Endothelial cell of umbilical vein (primary cell): ENCODE measurements around the gene AFDN. TPM values are rescaled to one million over a fixed set of nuclear protein-coding genes. Genes with fewer than 3 reads are reported as not detected.

Experiments
- BruUV-seq: library from RNA; stranded (reverse); fragments of 400-500 nt; replicated peaks from 2 replicates; lab custom pipeline; 2021; lab: Mats Ljungman, UMichigan
- CTCF ChIA-PET: fragments of 300-600, 350-600 bp; sonication (Branson Sonifier 250); formaldehyde crosslinking; loops from one replicate; lab custom pipeline; 2021; ENCODE audit warnings: antibody characterized with exemption, inconsistent platforms; lab: Charles Lee
- POLR2A ChIA-PET: fragments of 300-600, 350-600 bp; sonication (Branson Sonifier 250); formaldehyde crosslinking; loops from one replicate; lab custom pipeline; 2021; ENCODE audit warnings: antibody characterized with exemption, inconsistent platforms; lab: Charles Lee
- DNase-seq: peaks from one replicate; pipeline ENCODE4 v3.0.0-alpha.2; 2011; ENCODE audit warnings: low read depth, low spot score
- FAIRE-seq: peaks from 2 replicates; lab custom pipeline; 2011; peaks lifted over from hg19 to GRCh38; lab: Jason Lieb, UNC
- H2AFZ ChIP-seq: 2 replicates; pipeline ENCODE4 v1.6.0; 2012; ENCODE audit warnings: low read depth, low read length, control low read depth, inconsistent platforms
- H3K27ac ChIP-seq: 2 replicates; pipeline ENCODE4 v1.5.1; 2011; ENCODE audit warnings: low read depth, mild to moderate bottlenecking, control low read depth, low read length, moderate library complexity; ENCODE audit not compliant: insufficient read depth
- H3K27me3 ChIP-seq, 2 experiments: 2 replicates each; pipeline versions ENCODE4 v1.6.0 to v1.6.1; 2011; ENCODE audit warnings: low read length in 2 of 2, mixed read lengths in 1 of 2; ENCODE audit not compliant: control insufficient read depth in 2 of 2, insufficient read depth in 2 of 2
- H3K36me3 ChIP-seq, 2 experiments: 2 replicates in 1 of 2; 3 replicates in 1 of 2; pipeline ENCODE4 v1.5.1; 2011; ENCODE audit warnings: low read length in 2 of 2, mild to moderate bottlenecking in 1 of 2, moderate library complexity in 1 of 2; ENCODE audit not compliant: control insufficient read depth in 2 of 2, insufficient read depth in 2 of 2; ENCODE audit errors: extremely low read depth in 1 of 2
- H3K4me1 ChIP-seq: 3 replicates; pipeline ENCODE4 v1.5.1; 2011; ENCODE audit warnings: mild to moderate bottlenecking, low read length; ENCODE audit not compliant: control insufficient read depth, insufficient read depth; ENCODE audit errors: extremely low read depth
- H3K4me2 ChIP-seq: 2 replicates; pipeline ENCODE4 v1.6.1; 2011; ENCODE audit warnings: low read length, control low read depth, mixed read lengths; ENCODE audit not compliant: insufficient read depth
- H3K4me3 ChIP-seq, 3 experiments: fragments of 200-600 bp in 1 of 3; sonication (generic), shearing (Covaris generic) in 1 of 3; replicated peaks in 1 of 3; 2 replicates each; pipeline ENCODE4 v1.5.1; 2011 to 2016; ENCODE audit warnings: control low read depth in 3 of 3, low read length in 3 of 3, mild to moderate bottlenecking in 2 of 3, inconsistent platforms in 1 of 3, low read depth in 1 of 3, moderate library complexity in 1 of 3; ENCODE audit not compliant: insufficient read depth in 1 of 3
- H3K79me2 ChIP-seq: 2 replicates; pipeline ENCODE4 v1.6.0; 2012; ENCODE audit warnings: low read length, inconsistent platforms; ENCODE audit not compliant: control insufficient read depth, insufficient read depth
- H3K9ac ChIP-seq: replicated peaks from 2 replicates; pipeline ENCODE3; 2011; ENCODE audit warnings: low read length, control low read depth; ENCODE audit not compliant: insufficient read depth; ENCODE audit errors: extremely low read depth
- H3K9me1 ChIP-seq: replicated peaks from 3 replicates; pipeline ENCODE4 v1.6.0; 2011; ENCODE audit warnings: mild to moderate bottlenecking, low read length; ENCODE audit not compliant: control insufficient read depth, insufficient read depth; ENCODE audit errors: extremely low read depth
- H3K9me3 ChIP-seq: replicated peaks from 2 replicates; pipeline ENCODE4 v1.5.1; 2012; ENCODE audit warnings: low read length, inconsistent platforms; ENCODE audit not compliant: control insufficient read depth, insufficient read depth
- H4K20me1 ChIP-seq: replicated peaks from 2 replicates; pipeline ENCODE3; 2011; ENCODE audit warnings: mild to moderate bottlenecking, low read length; ENCODE audit not compliant: control insufficient read depth, insufficient read depth; ENCODE audit errors: extremely low read depth
- CTCF ChIP-seq, 2 donors: IDR thresholded peaks; 1 replicate in 1 of 2; 2 replicates in 1 of 2; pipeline ENCODE4 v1.5.1; 2011; ENCODE audit warnings: low read length in 2 of 2, mild to moderate bottlenecking in 2 of 2, moderate library complexity in 2 of 2, control low read depth in 1 of 2, inconsistent platforms in 1 of 2, low read depth in 1 of 2; ENCODE audit not compliant: insufficient read depth in 1 of 2; ENCODE audit errors: extremely low read depth in 1 of 2
- EZH2 ChIP-seq: IDR thresholded peaks from 2 replicates; pipeline ENCODE4 v1.6.1; 2012; ENCODE audit warnings: borderline replicate concordance, low read depth, mild to moderate bottlenecking, moderate library complexity, low read length, inconsistent platforms; ENCODE audit not compliant: severe bottlenecking
- FOS ChIP-seq: IDR thresholded peaks from 2 replicates; pipeline ENCODE4 v1.6.1; 2011; ENCODE audit warnings: mild to moderate bottlenecking, low read length, moderate library complexity, borderline replicate concordance; ENCODE audit not compliant: insufficient read depth
- GATA2 ChIP-seq: IDR thresholded peaks from 2 replicates; pipeline ENCODE4 v1.7.0; 2011; ENCODE audit warnings: low read depth, mild to moderate bottlenecking, moderate library complexity, mixed read lengths, low read length; ENCODE audit not compliant: insufficient read length, insufficient read depth
- JUN ChIP-seq: IDR thresholded peaks from 2 replicates; pipeline ENCODE4 v1.6.1; 2011; ENCODE audit warnings: borderline replicate concordance, low read depth; ENCODE audit not compliant: insufficient read length, insufficient read depth
- MYC ChIP-seq: IDR thresholded peaks from one replicate; pipeline ENCODE4 v1.6.1; 2011; ENCODE audit warnings: mild to moderate bottlenecking, low read depth, low read length
- POLR2A ChIP-seq: IDR thresholded peaks from 2 replicates; pipeline ENCODE4 v1.6.1; 2012; ENCODE audit warnings: low read depth, mild to moderate bottlenecking, control low read depth, low read length
- POLR2AphosphoS5 ChIP-seq: IDR thresholded peaks from 2 replicates; pipeline ENCODE4 v1.6.1; 2012; ENCODE audit warnings: low read depth, mild to moderate bottlenecking, control low read depth, low read length, moderate library complexity; ENCODE audit not compliant: insufficient read depth
- dilution Hi-C: fragments of 300-500 bp; cut with MboI; formaldehyde crosslinking; loops from one replicate; pipeline ENCODE4 v1.15.0; 2019; ENCODE audit warnings: low sequenced_read_pairs; ENCODE audit not compliant: extremely low pct_ligation_motif_present
- intact Hi-C: fragments of 100-400 bp; cut with micrococcal nuclease; formaldehyde crosslinking; loops from one replicate; pipeline ENCODE4 v1.10.0; 2022
- polyA plus RNA-seq, 4 experiments: library from polyadenylated mRNA; depleted of rRNA in 3 of 4; stranded (reverse) in 3 of 4; unstranded in 1 of 4; fragments of >200 nt; gene quantifications; 2 replicates each; pipeline versions ENCODE4 v1.2.1 to v1.2.3, GENCODE V29; 2011 to 2012; ENCODE audit warnings: missing spikeins in 1 of 4
- total RNA-seq: library from RNA; stranded (reverse); gene quantifications from 2 replicates; pipeline ENCODE4 v1.2.3, GENCODE V29; 2021
- TF ChIP-seq, protein P1 (sequence below): IDR thresholded peaks from 2 replicates; pipeline ENCODE4 v1.6.1; 2011; ENCODE audit not compliant: insufficient read depth, insufficient read length

Gene AFDN
- total and polyA plus RNA-seq, 2 donors (not counting 3 experiments of a cell fraction or from before 2014, with no cell fraction given): 31.0 to 134 TPM

GRCh38 chr6:167832497-167833395 is 6.0 kb downstream of the AFDN start:
- Histone ChIP-seq H3K36me3 (no peaks in the 10 kb centered on the region), H3K9me3 (no peaks in the 10 kb centered on the region), H3K4me3 (no peak overlapping the region), H3K27ac (no peak overlapping the region), H4K20me1 (peaks cover 60% of the 10 kb centered on the region), H3K4me1 (peaks cover 27% of the 10 kb centered on the region), H3K79me2 (peaks cover 85% of the 10 kb centered on the region), H2AFZ (no peak overlapping the region), H3K9ac (no peak overlapping the region), H3K27me3 (no peaks in the 10 kb centered on the region), H3K4me2 (no peak overlapping the region), H3K9me1 (no peaks in the 10 kb centered on the region)
- ChIA-PET CTCF (interaction anchor here (1.0 kb wide), 1 partner anchor 347 kb away, joined by 3 read pairs; no protein-coding TSS in a partner anchor), POLR2A (no interaction called here)
- intact Hi-C loops (loop anchor here (2.0 kb wide), 1 partner anchor 18 kb away; no protein-coding TSS in a partner anchor), dilution Hi-C loops (no loop called here)
- BruUV-seq: no TSS peak
- FAIRE-seq: no peak
- DNase-seq: no peak
- no peak for TF ChIP-seq CTCF (IDR thresholded peaks at IDR 0.05; ENCODE audit: extremely low read depth in 1 of 2, insufficient read depth in 1 of 2, low read depth in 1 of 2, low read length in 2 of 2)
- TF ChIP-seq, protein P1, sequence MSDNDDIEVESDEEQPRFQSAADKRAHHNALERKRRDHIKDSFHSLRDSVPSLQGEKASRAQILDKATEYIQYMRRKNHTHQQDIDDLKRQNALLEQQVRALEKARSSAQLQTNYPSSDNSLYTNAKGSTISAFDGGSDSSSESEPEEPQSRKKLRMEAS: no peak
- no peak for TF ChIP-seq FOS
- no peak for TF ChIP-seq POLR2AphosphoS5
- TF ChIP-seq MYC: no peak
- TF ChIP-seq POLR2A: no peak
- no peak for TF ChIP-seq JUN
- no peak for TF ChIP-seq GATA2
- TF ChIP-seq EZH2: no peak
